Measurements from ENCODE around the gene GTF2F2.

- TF ChIP-seq CTCF (IDR thresholded peaks at IDR 0.05) (no peak), EZH2 (IDR thresholded peaks at IDR 0.05; ENCODE audit: borderline replicate concordance, insufficient read depth, low read depth, low read length, poor library complexity, severe bottlenecking) (no peak)
These were observed 16.9 kb upstream of the GTF2F2 start for GRCh38 chr13:45103449-45103848.
